Stomach (tissue), 9 donors: ENCODE measurements around the gene SLC45A2. TPM values are rescaled to one million over a fixed set of nuclear protein-coding genes. Genes with fewer than 3 reads are reported as not detected.
"Not testable (repeated sequence)": the region's sequence is repeated elsewhere in the genome, so short reads cannot be mapped to it uniquely, and the experiment has no call there.

Source experiments
- DNase-seq, 2 donors: peaks; one replicate each; pipeline versions ENCODE4 v3.0.0 to v3.0.0-alpha.2; 2013 to 2019
- H3K27ac ChIP-seq, 5 donors: fragments of 200-600 bp in 4 of 5; sonication (generic) in 4 of 5; one replicate each; pipeline ENCODE4 v1.5.1; 2013 to 2019; ENCODE audit warnings: mild to moderate bottlenecking in 1 of 5, moderate library complexity in 1 of 5
- H3K27me3 ChIP-seq, 3 donors: fragments of 200-600 bp; sonication (generic); one replicate each; pipeline ENCODE4 v1.5.1; 2017 to 2019; ENCODE audit warnings: mixed run types in 1 of 3
- H3K36me3 ChIP-seq, 4 donors: fragments of 200-600 bp; sonication (generic); 1 replicate in 3 of 4; 2 replicates in 1 of 4; pipeline ENCODE4 v1.5.1; 2016 to 2019
- H3K4me1 ChIP-seq, 4 donors: fragments of 200-600 bp; sonication (generic); one replicate each; pipeline ENCODE4 v1.5.1; 2016 to 2019
- H3K4me3 ChIP-seq, 4 donors: fragments of 200-600 bp; sonication (generic) in 3 of 4; one replicate each; pipeline ENCODE4 v1.5.1; 2016 to 2019; ENCODE audit warnings: mild to moderate bottlenecking in 1 of 4
- H3K9me3 ChIP-seq, 4 donors: fragments of 200-600 bp; sonication (generic); one replicate each; pipeline ENCODE4 v1.5.1; 2016 to 2019
- CTCF ChIP-seq, 7 experiments: fragments of 450-650 bp in 4 of 7; fragments of 200-600 bp in 3 of 7; sonication (generic) in 3 of 7; IDR thresholded peaks; one replicate each; pipeline ENCODE4 v1.5.1; 2016 to 2019; ENCODE audit warnings: antibody characterized with exemption in 7 of 7, control low read depth in 2 of 7, mild to moderate bottlenecking in 1 of 7
- EP300 ChIP-seq: sonication (generic); formaldehyde crosslinking; IDR thresholded peaks from one replicate; pipeline ENCODE4 v1.6.1; 2017; ENCODE audit warnings: antibody characterized with exemption
- POLR2A ChIP-seq, 4 donors: fragments of 450-650 bp; IDR thresholded peaks; one replicate each; pipeline ENCODE4 v1.6.1; 2016; ENCODE audit warnings: antibody characterized with exemption in 4 of 4, control low read depth in 2 of 4, mild to moderate bottlenecking in 1 of 4, moderate library complexity in 1 of 4
- POLR2AphosphoS5 ChIP-seq, 3 donors: sonication (generic); formaldehyde crosslinking; IDR thresholded peaks; one replicate each; pipeline ENCODE4 v1.6.1; 2016; ENCODE audit warnings: antibody characterized with exemption in 3 of 3
- WGBS, 5 donors: extraction: QIAGEN DNeasy Blood & Tissue Kit in 3 of 5; methylation state at CpG; one replicate each; pipeline versions ENCODE4 v1.1.5 to v1.1.7; 2013 to 2018; 5-methylcytosine and 5-hydroxymethylcytosine counted together
- intact Hi-C: fragments of 100-400 bp; cut with DNase I; formaldehyde crosslinking; loops from one replicate; pipeline ENCODE4 v1.15.1; 2023; ENCODE audit warnings: low total_unique reads
- polyA plus RNA-seq, 3 donors: library from polyadenylated mRNA; stranded (reverse); fragments of 200-250 nt; gene quantifications; one replicate each; pipeline ENCODE4 v1.2.3, GENCODE V29; 2013
- total RNA-seq, 5 donors: library from RNA; depleted of rRNA; stranded (reverse); fragments of >200 nt; gene quantifications; one replicate each; pipeline versions ENCODE4 v1.1.0 to v1.2.3, GENCODE V29; 2014 to 2016
- donor health status: healthy with polysubstance abuse.
- donor health status: Bipolar disorder and iron deficiency.
- donor health status: healthy.

SLC45A2 gene
- total and polyA plus RNA-seq, 8 donors, result 0.19 to 0.46 (median 0.20) TPM; not detected in 5

GRCh38 chr5:34011536-34011935 lies 27.0 kb upstream of the SLC45A2 start:
- Histone ChIP-seq H3K4me3 (no peak overlapping the region), H3K36me3 (no peaks in the 10 kb centered on the region), H3K4me1 (peaks cover 6 to 33% (median 18%) of the 10 kb centered on the region in 4 donors), H3K27me3 (no peaks in the 10 kb centered on the region), H3K27ac (no peak overlapping the region), H3K9me3 (no peaks in the 10 kb centered on the region)
- intact Hi-C loops, result no loop called here
- TF ChIP-seq POLR2A (IDR thresholded peaks at IDR 0.05), result no peak
- DNase-seq, result no peak
- 71 to 86% (median 83%) methylated on average over 4 of the region's 4 CpGs for WGBS, 5 donors

- Histone ChIP-seq H3K4me1 (peaks cover 10 to 42% (median 27%) of the 10 kb centered on the region in 4 donors), H3K27ac (peak overlapping the region in 1 of 5 donors; percentile 95)
- WGBS, 5 donors, result 35 to 77% (median 58%) methylated on average over 2 of the region's 2 CpGs
- DNase-seq, H3K36me3 ChIP-seq, H3K27me3 ChIP-seq, H3K9me3 ChIP-seq, intact Hi-C loops, H3K4me3 ChIP-seq: not testable (repeated sequence)
Measured at GRCh38 chr5:34010146-34010545, 25.7 kb upstream of the SLC45A2 start.

- Histone ChIP-seq H3K9me3 (no peaks in the 10 kb centered on the region), H3K27me3 (no peaks in the 10 kb centered on the region), H3K36me3 (peaks cover 0 to 7% (median 2%) of the 10 kb centered on the region in 4 donors), H3K4me3 (no peak overlapping the region), H3K27ac (peak overlapping the region in 4 of 5 donors; percentile 89 to 96 (median 94)), H3K4me1 (peaks cover 10 to 42% (median 28%) of the 10 kb centered on the region in 4 donors)
- no peak for DNase-seq
- TF ChIP-seq EP300 (no peak), POLR2AphosphoS5 (IDR thresholded peaks at IDR 0.05) (no peak), CTCF (IDR thresholded peaks at IDR 0.05) (no peak), POLR2A (IDR thresholded peaks at IDR 0.05) (no peak)
- intact Hi-C loops, result no loop called here
- 29 to 78% (median 54%) methylated on average over 1 of the region's 1 CpG for WGBS, 5 donors
Measured at GRCh38 chr5:34009610-34010009, 25.1 kb upstream of the SLC45A2 start.

- no peaks in the 10 kb centered on the region for H3K27me3 ChIP-seq
- DNase-seq, result no peak
- H3K27ac ChIP-seq, result peak overlapping the region in 4 of 5 donors; percentile 89 to 96 (median 94)
- peaks cover 4 to 15% (median 11%) of the 10 kb centered on the region in 4 donors for H3K36me3 ChIP-seq
- H3K9me3 ChIP-seq, result no peaks in the 10 kb centered on the region
- intact Hi-C loops, result no loop called here
- peak overlapping the region; percentile 60 to 76 (median 70) for H3K4me3 ChIP-seq
- TF ChIP-seq CTCF (IDR thresholded peaks at IDR 0.05), result no peak
- no peak for TF ChIP-seq EP300
- TF ChIP-seq POLR2AphosphoS5 (IDR thresholded peaks at IDR 0.05), result no peak
- no peak for TF ChIP-seq POLR2A (IDR thresholded peaks at IDR 0.05)
- 2 to 16% (median 6%) methylated on average over 1 of the region's 1 CpG for WGBS, 5 donors
- H3K4me1 ChIP-seq, result peaks cover 10 to 42% (median 28%) of the 10 kb centered on the region in 4 donors
Measured at GRCh38 chr5:34008802-34009201, 24.3 kb upstream of the SLC45A2 start.

GRCh38 chr5:34007621-34008600 lies 23.4 kb upstream of the SLC45A2 start, which contains the start of gene AMACR:
TSS of gene AMACR (minus strand) at chr5:34008050. CDS start at chr5:34008019, 31 bp downstream.
- Histone ChIP-seq H3K9me3 (no peaks in the 10 kb centered on the region), H3K4me3 (peak within 1 kb of the TSS; percentile 60 to 76 (median 70)), H3K36me3 (peaks cover 4 to 24% (median 19%) of the 10 kb centered on the region in 4 donors), H3K27me3 (no peaks in the 10 kb centered on the region), H3K4me1 (peaks cover 10 to 41% (median 27%) of the 10 kb centered on the region in 4 donors), H3K27ac (peak within 1 kb of the TSS; percentile 89 to 96 (median 94))
- TF ChIP-seq EP300, result no peak
- no peak for TF ChIP-seq CTCF (IDR thresholded peaks at IDR 0.05)
- peak in 2 of 4 donors; percentile 54 to 78 for TF ChIP-seq POLR2A (IDR thresholded peaks at IDR 0.05)
- peak; percentile 44 to 92 (median 82) for TF ChIP-seq POLR2AphosphoS5 (IDR thresholded peaks at IDR 0.05)
- peak; percentile 97 to 98 for DNase-seq
- intact Hi-C loops, result no loop called here
- WGBS, 5 donors, result 0 to 1% (median 1%) methylated on average over 57 to 76 of the region's 76 CpGs
